ENCODE measurements around the gene CLIC5. TPM values are rescaled to one million over a fixed set of nuclear protein-coding genes. Genes with fewer than 3 reads are reported as not detected.

The CLIC5 gene
- total RNA-seq, 1 experiment from 2014 or later = not detected

GRCh38 chr6:45845567-45845966 is 170.1 kb downstream of the CLIC5 start:
- ChIA-PET CTCF (no interaction called here), POLR2A (no interaction called here)
- Mint-ChIP-seq H3K27me3 (ENCODE audit: insufficient read depth, unreplicated experiment) (no peaks in the 10 kb centered on the region), H3K27ac (ENCODE audit: low read depth, unreplicated experiment) (no peak overlapping the region), H3K9me3 (ENCODE audit: unreplicated experiment) (no peaks in the 10 kb centered on the region), H3K4me1 (ENCODE audit: insufficient read depth, unreplicated experiment) (no peaks in the 10 kb centered on the region), H3K4me3 (ENCODE audit: unreplicated experiment) (no peak overlapping the region), H3K36me3 (ENCODE audit: insufficient read depth, unreplicated experiment) (no peaks in the 10 kb centered on the region)
- peak; percentile 49 for DNase-seq (ENCODE audit: unreplicated experiment)
- intact Hi-C loops (cut with micrococcal nuclease) = no loop called here
- TF ChIP-seq CTCF (IDR thresholded peaks at IDR 0.05; ENCODE audit: unreplicated experiment) = no peak
- BruUV-seq (replicated peaks) = no TSS peak

- no peaks in the 10 kb centered on the region for H3K4me1 Mint-ChIP-seq (ENCODE audit: insufficient read depth, unreplicated experiment)
- intact Hi-C loops (cut with micrococcal nuclease) = no loop called here
- no peak for TF ChIP-seq CTCF (IDR thresholded peaks at IDR 0.05; ENCODE audit: unreplicated experiment)
- POLR2A ChIA-PET = interaction anchor here (0.7 kb wide), 1 partner anchor 9 kb away, joined by 3 read pairs; no protein-coding TSS in a partner anchor
- CTCF ChIA-PET = no interaction called here
- H3K9me3 Mint-ChIP-seq (ENCODE audit: unreplicated experiment) = no peaks in the 10 kb centered on the region
- no peaks in the 10 kb centered on the region for H3K27me3 Mint-ChIP-seq (ENCODE audit: insufficient read depth, unreplicated experiment)
- DNase-seq (ENCODE audit: unreplicated experiment) = no peak
- H3K27ac Mint-ChIP-seq (ENCODE audit: low read depth, unreplicated experiment) = no peak overlapping the region
- no peak overlapping the region for H3K4me3 Mint-ChIP-seq (ENCODE audit: unreplicated experiment)
- no TSS peak for BruUV-seq (replicated peaks)
- no peaks in the 10 kb centered on the region for H3K36me3 Mint-ChIP-seq (ENCODE audit: insufficient read depth, unreplicated experiment)
Measured at GRCh38 chr6:45844986-45845385, 170.7 kb downstream of the CLIC5 start.

- Mint-ChIP-seq H3K4me1 (ENCODE audit: insufficient read depth, unreplicated experiment) (no peaks in the 10 kb centered on the region), H3K36me3 (ENCODE audit: insufficient read depth, unreplicated experiment) (no peaks in the 10 kb centered on the region), H3K27ac (ENCODE audit: low read depth, unreplicated experiment) (no peak overlapping the region), H3K4me3 (ENCODE audit: unreplicated experiment) (no peak overlapping the region), H3K9me3 (ENCODE audit: unreplicated experiment) (no peaks in the 10 kb centered on the region), H3K27me3 (ENCODE audit: insufficient read depth, unreplicated experiment) (no peaks in the 10 kb centered on the region)
- intact Hi-C loops (cut with micrococcal nuclease) = no loop called here
- DNase-seq (ENCODE audit: unreplicated experiment) = no peak
- no TSS peak for BruUV-seq (replicated peaks)
- ChIA-PET CTCF (interaction anchor here (0.5 kb wide), 1 partner anchor 37 kb away, joined by 3 read pairs; no protein-coding TSS in a partner anchor), POLR2A (interaction anchor here (1.3 kb wide), 1 partner anchor 10 kb away, joined by 5 read pairs; no protein-coding TSS in a partner anchor)
- TF ChIP-seq CTCF (IDR thresholded peaks at IDR 0.05; ENCODE audit: unreplicated experiment) = no peak
Measured at GRCh38 chr6:45843848-45844521, 171.7 kb downstream of the CLIC5 start.

- BruUV-seq (replicated peaks) = no TSS peak
- Mint-ChIP-seq H3K36me3 (ENCODE audit: insufficient read depth, unreplicated experiment) (no peaks in the 10 kb centered on the region), H3K27ac (ENCODE audit: low read depth, unreplicated experiment) (no peak overlapping the region), H3K9me3 (ENCODE audit: unreplicated experiment) (no peaks in the 10 kb centered on the region), H3K4me1 (ENCODE audit: insufficient read depth, unreplicated experiment) (no peaks in the 10 kb centered on the region), H3K27me3 (ENCODE audit: insufficient read depth, unreplicated experiment) (no peaks in the 10 kb centered on the region), H3K4me3 (ENCODE audit: unreplicated experiment) (no peak overlapping the region)
- intact Hi-C loops (cut with micrococcal nuclease) = no loop called here
- CTCF ChIA-PET = no interaction called here
- no peak for TF ChIP-seq CTCF (IDR thresholded peaks at IDR 0.05; ENCODE audit: unreplicated experiment)
- POLR2A ChIA-PET = no interaction called here
- no peak for DNase-seq (ENCODE audit: unreplicated experiment)
Measured at GRCh38 chr6:45841062-45841461, 174.6 kb downstream of the CLIC5 start.

Measured in MCF 10A (cell line).